ENCODE data around the gene CCBE1.
"Not testable (repeated sequence)": the region's sequence is repeated elsewhere in the genome, so short reads cannot be mapped to it uniquely, and the experiment has no call there.

Gene CCBE1

DNA sequence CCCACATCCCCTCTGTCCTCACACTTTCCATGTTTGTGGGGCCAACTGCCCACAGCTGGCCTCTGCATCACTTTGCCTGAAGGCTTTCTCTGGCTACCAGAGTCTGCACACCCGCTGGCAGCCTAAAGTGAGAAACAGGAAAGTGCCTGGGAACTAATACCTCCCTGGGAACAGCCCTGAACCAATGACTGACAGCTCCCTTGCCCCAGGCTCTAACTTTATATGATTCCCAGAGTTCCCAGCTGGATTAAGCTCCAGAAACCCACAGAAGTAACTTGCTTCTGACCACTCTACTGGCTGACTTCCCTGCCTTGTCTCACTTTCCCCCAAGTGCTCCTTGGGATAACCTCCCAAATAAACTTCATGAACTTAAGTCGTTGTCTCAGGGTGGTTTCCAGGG is 178.5 kb downstream of the CCBE1 start:
- no peak for DNase-seq

DNA sequence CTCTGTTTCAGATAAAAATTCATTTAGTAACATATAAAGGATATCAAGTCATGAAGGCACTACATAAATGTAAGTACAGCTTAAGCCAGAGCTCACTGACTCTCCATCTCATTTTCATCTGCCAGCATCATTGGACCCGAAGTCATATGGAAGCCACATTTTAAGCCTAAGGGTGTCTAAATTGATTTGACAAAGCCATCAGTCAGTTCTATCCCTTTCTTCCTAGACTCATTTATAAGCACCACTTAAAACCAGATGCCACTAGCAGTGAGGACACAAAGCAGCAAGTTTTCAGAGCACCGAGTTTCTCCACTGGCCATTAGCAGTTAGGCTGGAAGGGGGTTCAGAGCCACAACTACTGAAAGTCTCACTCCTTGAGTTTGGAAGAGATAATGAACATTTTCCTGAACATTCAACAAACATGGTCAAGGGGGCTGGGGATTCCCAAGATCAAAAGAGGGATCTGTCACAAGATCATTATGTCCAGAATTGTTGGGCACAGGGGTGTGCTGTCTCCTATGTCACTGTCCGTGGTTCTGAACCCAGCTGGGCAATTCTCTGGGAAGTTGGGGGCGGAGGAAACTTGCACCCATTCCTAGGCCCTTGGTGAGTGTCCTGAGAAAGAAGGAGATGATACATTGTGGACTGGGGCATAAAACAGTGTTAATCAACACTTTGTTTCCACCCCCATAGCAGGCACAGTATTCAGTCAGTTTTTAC is 179.6 kb downstream of the CCBE1 start:
- no peak for DNase-seq

DNA sequence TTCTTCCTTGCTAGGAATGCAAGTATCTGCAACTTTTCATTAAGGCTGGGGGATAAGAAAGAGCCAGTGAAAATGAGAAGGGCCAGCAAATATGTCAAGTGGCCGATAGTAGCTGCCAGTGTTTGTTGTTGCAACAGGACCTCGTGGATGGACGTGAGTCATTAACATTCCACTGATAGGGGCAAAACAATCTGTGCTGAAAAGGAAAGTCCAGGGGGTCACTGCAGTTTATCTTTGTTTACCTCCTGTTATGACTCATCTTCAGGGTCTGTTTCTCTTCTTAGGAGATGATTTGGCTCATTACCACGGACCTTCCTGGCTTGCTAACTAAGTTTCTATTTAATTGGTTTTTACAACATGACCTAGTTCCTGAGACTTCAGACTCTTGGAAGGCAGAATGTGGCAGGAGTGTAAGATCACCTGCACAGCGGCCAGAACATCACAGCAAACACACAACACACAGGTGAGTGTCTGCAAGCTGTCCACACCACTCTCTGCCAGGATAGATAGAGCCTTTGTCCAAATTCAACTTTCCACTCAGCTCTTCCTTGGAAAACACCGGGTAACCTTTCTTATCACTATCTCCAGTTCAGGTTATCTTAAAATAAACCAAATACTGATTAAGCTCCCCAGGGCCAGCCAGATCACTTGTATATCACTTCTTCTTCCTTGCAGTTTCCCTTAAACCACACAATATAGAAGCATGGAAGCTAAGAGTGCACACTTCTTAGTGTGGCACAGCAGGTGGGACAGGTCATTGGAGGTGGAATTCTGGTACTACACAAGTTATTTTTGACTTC is 180.7 kb downstream of the CCBE1 start:
- DNase-seq = no peak

DNA sequence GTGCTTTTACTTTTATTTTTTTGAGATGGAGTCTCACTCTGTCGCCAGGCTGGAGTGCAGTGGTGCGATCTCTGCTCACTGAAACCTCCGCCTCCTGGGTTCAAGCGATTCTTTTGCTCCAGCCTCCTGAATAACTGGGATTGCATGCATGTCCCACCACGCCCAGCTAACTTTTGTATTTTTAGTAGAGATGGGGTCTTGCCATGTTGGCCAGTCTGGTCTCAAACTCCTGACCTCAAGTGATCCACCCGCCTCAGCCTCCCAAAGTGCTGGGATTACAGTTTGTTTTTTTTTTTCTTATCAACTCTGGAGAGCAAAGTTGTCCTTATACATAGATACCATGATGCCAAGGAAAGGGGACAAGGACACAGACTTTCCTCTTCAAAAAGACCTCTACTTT is 181.3 kb downstream of the CCBE1 start:
- not testable (repeated sequence) for DNase-seq

DNA sequence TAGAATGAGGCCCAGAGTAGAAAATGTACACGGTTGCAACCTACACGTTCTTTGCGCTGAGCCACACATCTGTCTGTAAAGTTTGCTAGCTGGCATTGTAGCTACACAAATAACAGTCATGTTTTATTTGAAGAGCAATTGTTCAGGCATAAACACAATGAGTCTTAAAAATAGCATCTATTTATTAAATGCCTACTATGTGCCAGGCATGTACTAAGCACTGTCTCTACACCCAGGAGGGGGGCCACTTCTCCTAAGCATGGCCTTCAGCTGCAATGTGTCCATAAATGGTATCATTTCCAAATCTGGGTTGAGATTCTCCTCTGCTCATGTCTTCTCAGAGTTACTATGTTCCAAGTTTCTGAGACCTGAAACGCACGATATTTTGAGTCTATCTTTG is 182.1 kb downstream of the CCBE1 start:
- DNase-seq = no peak

DNA sequence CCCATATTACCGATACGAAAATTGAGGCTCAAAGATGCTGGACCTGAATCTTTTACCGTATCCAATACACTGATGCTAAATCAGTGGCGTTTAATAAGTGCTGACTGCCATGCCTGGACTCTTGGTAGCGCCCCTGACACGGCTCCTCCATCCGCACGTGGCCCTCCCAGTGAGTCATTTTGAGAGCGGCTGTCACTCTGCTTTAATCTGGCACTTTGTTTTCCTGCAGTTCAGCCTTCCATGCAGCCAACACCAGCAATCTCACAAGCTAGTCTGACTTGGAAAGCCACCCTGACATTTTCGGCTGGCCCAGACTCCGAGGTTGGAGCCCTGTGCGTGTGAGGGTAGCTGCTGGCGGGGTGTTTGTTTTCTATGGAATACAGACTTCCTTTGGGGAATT is 183.0 kb downstream of the CCBE1 start:
- DNase-seq = no peak

DNA sequence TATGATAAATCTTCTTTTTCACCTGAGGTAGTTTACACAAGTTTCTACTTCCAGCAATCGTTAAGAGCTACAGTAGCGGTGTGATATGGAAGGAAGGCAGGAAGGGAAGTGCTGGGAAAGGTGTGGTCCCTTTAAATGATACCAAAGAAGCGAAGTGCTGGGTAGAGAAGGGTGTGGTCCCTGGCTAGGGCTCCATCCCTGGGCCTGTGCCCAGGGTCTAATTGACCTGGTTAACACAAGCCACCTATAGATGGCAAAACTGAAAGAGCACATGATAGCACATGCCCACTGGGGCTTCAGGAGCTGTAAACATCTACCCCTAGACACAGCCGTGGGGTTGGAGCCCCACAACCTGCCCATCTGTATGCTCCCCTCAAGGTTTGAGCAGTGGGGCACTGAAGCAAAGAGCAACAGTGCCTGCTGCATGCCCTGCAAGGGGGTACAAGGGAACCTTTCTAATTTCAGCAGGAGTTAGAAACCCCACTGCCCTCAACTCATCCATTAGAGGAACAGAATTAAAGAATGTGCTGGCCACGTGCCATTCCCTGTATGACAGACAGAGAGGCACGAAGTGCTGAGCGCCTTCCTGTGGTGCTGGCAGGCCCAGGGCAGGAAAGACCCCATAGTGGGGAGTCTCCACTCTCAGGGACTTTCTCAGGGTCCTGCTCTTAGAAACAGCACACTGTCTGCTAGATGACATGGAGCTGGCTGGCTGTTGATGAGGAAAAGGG is 185.0 kb downstream of the CCBE1 start:
- no peak for DNase-seq

DNA sequence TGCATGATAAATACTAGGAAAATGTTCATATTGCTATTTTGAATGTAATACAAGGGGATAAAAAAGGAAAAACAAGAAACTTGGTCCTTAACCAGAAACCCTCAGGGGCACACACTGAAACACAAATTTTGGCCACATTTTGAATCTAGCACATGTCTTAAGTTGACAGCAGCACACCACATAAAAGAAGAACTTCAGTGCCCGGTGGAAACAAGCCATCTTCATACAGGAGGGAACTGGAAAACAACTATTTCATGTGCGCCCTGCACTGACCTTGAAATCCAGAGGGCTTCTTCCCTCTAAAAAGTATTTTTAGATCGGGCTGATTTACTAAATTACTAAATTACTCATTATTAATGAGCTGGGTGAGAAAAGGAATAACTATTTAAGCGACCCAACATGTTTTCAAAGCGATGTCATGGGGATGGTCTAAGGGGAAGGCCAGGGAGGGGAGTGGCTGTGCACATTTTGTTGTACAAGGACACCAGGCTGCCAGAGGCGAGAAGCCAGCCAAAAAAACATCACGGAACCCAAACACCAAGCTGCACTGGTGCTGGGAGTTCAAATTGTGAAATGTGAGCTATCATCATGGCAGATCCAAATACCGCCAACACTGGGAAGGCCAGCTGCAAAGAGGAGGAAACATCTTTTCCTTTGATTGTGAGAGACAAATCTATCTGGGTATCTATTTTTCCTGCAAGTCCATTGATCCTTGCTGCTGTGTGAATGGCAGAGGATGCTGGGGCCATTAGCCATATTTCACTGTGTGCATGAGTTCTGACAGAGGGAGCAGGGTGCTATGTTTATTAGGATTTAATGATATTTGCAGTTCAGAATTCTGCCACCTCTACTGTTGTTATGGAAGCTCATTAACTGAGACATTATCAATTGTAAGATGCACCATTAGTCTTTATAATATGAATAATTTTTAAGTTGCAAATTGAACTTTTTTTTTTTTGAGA is 187.5 kb downstream of the CCBE1 start:
- no peak for DNase-seq

DNA sequence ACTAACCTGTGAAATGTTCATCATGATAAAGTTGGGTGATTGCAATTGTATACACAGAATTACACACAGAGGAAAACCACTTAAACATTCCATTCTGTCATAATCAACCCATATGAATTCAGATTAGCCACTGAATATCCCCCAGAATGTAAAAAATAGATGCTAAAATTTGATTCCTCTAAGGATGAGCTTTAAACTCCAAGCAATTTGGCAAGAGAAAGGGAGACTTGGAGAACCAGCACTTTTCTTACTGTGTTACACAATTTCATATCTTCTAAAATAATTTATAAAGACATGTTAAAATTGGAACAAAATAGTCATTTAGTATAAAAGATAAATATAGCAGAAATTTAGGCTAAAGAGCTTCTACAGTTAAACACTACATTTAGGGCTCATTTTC is 191.9 kb downstream of the CCBE1 start:
- no peak for DNase-seq

DNA sequence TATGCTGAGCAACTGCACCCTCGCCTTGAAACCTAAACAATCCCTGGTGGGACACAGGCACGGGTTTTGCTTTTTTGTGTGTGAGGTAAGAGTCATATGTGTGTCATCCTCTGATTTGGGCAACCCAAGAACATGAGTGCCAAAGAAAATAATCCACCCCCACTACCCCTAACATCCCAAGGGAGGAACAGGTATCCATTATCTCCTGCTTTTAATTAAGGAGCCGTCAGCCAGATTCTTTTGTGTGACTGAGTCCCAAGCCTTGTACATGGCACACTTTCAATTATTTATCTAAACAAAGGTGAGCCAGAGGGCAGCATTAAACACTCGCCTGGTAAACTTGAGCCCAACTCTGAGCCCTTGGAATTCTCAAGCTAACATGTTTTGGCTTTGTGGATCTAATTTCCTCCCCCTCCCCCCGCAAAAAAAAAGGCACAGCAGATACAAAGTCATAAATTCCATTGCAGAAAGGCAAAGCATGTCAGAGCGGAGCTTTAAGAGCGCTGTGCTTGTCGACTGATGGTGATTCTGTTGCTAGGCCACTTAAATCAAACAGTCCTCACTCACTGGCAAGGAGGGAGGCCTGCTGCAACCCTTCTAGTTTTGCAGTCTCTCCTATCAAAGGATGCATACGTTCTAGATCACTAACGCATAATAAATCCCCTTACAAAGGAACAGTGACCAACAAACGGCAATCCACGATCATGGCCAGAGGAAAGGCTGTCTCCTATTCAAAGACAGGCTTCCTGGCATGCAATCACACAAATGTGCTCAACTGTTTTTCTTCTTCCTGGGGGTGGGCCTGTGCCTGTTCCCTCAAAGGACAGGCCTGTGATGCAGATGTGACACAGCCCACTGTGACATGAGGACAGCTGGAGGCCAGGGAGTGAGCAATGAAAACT is 194.7 kb downstream of the CCBE1 start:
- peak; percentile 70 for DNase-seq

DNA sequence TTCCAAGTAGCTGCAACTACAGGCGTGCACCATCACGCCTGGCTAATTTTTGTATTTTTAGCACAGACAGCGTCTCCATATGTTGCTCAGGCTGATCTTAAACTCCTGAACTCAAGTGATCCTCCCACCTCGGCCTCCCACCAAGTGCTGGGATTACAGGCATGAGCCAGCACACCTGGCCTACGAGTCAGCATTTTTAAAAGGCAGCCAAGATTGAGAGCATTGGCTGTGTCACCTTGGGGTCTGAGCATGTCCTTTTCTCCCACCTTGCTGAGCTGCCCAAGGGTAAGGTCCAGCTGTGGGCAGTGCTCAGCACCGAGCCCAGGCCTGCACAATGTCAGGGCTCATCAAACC is 195.3 kb downstream of the CCBE1 start:
- no peak for DNase-seq

DNA sequence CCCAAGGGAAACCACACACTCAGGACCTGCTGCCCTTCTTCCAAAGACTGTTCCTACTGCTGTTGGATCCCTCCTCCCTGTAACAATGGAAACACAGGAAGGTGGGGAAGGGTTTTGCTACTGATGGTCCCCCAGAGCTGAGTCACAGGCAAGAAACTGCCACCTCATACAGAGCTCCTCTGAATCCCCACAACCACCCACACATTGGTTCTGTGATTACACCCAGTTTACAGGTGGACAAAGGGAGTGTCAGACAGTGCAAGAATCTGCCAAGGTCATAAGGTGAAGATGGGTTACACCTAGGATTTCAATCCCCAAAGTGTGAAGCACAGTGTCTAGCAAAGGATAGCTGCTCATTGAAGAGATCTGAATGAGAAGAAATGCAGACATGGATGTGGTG is 196.5 kb downstream of the CCBE1 start:
- no peak for DNase-seq

DNA sequence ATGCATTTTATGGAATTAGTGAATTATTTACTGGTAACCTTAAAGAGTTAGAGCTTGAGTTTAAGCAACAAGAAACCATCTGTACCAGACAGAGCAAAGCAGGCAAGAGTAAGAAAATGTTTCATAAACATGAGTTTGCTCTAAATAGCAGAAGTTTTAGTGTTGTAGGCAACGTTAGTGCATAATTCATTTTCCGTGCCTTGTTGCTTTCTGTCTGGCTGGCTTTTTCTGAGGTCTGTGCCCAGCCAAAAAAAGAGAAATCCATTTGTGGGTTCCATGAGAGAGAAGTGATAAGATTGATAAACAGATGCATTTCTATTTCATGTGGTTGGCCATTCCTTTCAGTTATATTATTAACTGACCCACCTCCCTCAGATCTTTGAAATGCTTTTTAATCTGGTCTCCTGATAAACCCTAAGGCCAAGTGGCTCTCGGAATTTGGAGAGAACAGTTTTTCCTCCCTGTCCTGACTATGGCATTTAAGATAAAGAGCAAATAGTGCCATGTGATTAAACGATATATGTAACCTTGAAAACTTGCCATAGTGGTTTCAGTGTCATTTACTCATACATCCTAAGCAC is 198.6 kb downstream of the CCBE1 start:
- no peak for DNase-seq

DNA sequence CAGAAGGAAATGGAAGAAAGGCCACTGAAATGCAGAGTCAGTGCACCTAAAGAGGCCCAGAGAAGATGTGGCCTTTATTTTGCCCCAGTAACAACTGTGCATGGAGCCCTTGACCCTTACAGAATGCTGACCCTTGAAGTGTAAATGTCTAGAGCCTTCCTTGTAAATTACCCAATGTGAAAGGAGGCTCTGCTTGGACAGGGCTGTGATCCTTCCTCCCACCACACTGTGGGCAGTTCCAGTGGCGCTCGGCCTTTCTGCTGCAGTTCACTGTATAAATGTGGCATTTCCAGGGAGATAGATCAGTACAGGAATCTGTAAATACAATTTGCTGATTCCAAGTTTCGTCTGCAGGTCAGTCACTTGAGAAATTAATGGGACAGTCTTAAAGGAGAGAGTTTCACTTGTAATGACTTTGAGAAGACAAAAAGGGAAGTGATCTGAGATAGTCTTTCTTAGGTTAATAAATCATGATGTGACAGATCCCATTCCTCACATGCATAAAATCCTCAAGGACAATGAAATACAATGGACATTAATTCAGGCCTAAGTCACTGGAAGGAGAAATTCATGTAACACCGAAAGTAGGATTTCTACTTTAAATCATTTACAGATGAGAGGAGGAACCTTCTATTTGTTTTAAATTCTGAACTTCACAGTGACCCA is 204.3 kb downstream of the CCBE1 start:
- DNase-seq = no peak

DNA sequence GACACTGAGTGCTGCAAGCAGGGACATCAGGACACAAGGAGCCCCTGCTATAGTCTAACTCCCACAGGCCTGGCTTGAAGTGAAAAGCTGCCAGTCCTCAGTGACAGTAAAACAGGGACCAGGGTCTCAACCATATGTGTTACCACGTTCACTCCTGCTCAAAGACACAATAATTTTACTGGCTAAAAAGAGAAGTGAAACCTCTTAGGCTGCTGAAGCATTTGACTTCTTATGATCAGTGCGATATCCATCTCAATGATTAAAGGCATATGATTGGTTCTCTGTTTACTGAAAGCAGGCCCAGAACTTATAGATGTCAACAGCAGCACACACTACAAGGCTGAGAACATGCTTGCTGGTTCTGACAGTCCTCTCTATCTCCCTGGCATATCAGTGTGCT is 208.3 kb downstream of the CCBE1 start:
- no peak for DNase-seq

DNA sequence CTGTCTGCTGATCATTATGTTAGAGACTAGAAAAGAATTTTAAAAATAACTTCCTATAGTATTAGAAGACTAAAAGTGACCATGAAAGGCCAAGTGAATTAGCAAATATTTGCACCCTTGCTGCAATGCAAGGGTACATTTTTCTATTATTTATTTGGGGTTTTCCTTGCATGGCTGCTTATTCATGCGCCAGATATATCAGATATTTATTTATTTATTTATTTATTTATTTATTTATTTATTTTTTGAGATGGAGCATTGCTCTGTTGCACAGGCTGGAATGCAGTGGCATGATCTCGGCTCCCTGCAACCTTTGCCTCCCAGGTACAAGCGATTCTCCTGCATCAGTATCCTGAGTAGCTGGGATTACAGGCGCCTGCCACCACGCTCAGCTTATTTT is 211.8 kb downstream of the CCBE1 start:
- no peak for DNase-seq

DNA sequence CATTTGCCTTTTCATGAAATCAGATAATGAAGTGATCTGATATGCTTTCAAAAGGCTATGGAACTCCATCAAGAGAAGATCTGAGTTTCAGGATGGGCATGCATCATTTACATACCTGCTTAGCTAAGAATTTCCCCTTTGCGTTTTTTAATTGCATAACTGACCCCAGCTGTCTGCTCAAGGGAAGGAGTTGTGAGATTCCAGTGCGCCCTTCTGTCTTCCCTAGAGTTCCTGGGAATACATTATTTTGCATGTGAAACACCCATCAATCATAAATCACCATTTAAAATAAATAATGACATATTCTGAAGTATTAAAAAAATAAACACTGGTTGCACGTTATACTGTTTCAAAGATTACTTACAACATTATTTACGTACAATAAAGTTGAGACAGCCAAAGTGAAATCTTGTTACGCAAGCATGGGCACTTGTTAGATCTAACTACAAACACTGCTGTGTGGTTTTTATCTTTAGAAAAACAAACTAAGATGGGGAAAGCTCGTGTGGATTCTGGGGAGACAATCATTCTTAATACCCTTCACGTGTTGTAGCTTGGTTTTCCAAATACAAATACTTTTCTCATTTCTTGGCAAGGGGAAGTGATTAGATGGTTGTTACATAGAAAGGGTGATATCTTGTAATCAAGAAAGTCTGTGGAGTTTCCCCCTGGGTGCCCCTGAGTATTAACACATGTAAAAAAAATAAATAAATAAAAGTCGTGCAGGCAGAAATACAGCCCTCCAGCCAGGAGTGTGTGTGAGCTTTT is 212.5 kb downstream of the CCBE1 start:
- no peak for DNase-seq

DNA sequence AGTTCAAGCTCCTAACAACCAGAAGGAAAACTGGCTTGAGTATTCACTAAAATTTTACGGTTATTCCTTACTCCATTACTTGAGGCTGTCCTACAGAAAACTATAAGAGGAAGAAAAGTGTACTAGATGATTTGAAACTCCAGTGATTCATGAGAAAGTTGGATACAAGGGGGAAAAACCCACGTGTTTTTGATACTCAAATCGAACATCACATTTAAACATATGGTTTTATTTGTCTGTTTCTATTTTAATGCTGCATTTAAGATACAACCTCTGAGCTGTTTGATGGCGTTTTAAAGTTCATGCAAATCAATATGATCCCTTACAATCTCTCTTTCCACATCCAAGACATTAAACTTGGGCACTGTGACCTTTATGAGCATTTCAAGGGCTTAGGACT is 213.1 kb downstream of the CCBE1 start:
- no peak for DNase-seq

DNA sequence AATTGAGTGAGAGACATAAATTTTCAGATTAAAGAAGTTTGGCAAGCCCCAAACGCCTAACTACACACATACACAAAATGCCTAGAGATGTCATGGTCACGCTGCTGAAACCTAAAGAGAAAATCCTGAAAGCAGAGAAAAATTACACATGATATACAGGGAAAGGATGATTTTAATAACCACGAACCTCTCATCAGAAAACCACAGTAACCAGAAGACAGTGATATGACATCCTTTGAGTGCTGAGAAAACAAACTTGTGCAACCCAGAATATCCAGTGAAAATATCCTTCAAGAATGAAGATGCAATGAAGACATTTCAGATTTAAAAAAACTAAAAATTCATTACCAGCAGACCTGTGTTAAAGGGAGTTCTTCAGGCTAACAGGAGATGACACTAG is 215.8 kb downstream of the CCBE1 start:
- DNase-seq = no peak

DNA sequence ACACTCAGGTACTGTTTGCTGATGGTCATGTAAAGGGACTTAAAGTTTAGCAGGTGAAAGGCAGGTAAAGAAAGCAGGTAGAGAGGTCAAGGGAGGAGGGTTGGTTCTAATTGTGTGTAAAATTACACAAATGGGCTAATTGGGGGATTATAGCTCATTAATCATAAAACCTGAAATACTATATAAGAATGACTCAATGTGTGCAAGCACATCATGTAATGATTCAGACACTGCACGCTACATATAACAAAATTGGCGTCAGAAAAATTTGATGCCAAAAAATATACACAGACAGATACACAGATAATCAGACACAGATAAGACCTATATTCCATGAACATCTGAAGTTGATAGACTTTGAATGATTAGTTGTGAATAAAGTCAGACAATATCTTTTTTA is 217.4 kb downstream of the CCBE1 start:
- DNase-seq = no peak

All from retina (tissue), 1 donor.